ENCODE results near the gene IGFBP2. TPM values are rescaled to one million over a fixed set of nuclear protein-coding genes. Genes with fewer than 3 reads are reported as not detected.

IGFBP2 gene
- total RNA-seq, 1 donor from 2014 or later = 371 TPM

GRCh38 chr2:216693414-216694080 is 60.3 kb downstream of the IGFBP2 start:
- TF ChIP-seq EZH2phosphoT487 (IDR thresholded peaks at IDR 0.05) = no peak
- no peak for TF ChIP-seq EZH2 (IDR thresholded peaks at IDR 0.05)
- no peak for TF ChIP-seq CTCF (IDR thresholded peaks at IDR 0.05)
- H3K4me1 Mint-ChIP-seq = peaks cover 66% of the 10 kb centered on the region
- no peak overlapping the region for H3K27ac Mint-ChIP-seq
- Histone ChIP-seq H3F3A (ENCODE audit: low read depth) (peaks cover 62% of the 10 kb centered on the region), H3K4me1 (peaks cover 54% of the 10 kb centered on the region), H3K4me3 (peak overlapping the region; percentile 80), H2AFZ (replicated peaks) (no peak overlapping the region), H3K27me3 (no peaks in the 10 kb centered on the region), H3K4me2 (peak overlapping the region; percentile 96), H3K79me2 (ENCODE audit: low read depth) (peaks cover 49% of the 10 kb centered on the region), H3K9ac (peak overlapping the region; percentile 68), H4K20me1 (ENCODE audit: low read depth) (peaks cover 31% of the 10 kb centered on the region), H3K36me3 (no peaks in the 10 kb centered on the region), H3K9me3 (ENCODE audit: low read depth) (no peaks in the 10 kb centered on the region), H3K27ac (no peak overlapping the region)
- H3K36me3 Mint-ChIP-seq = no peaks in the 10 kb centered on the region
- DNase-seq (ENCODE audit: low spot score) = peak; percentile 39
- H3K27me3 Mint-ChIP-seq (ENCODE audit: insufficient read depth, low read depth) = peaks cover 13% of the 10 kb centered on the region
- peak overlapping the region; percentile 94 for H3K4me3 Mint-ChIP-seq
- H3K9me3 Mint-ChIP-seq = no peaks in the 10 kb centered on the region

- peaks cover 62% of the 10 kb centered on the region for H3F3A ChIP-seq (ENCODE audit: low read depth)
- DNase-seq (ENCODE audit: low spot score) = peak; percentile 84
- H3K36me3 Mint-ChIP-seq = no peaks in the 10 kb centered on the region
- H3K27ac ChIP-seq = peak overlapping the region; percentile 83
- peaks cover 46% of the 10 kb centered on the region for H3K79me2 ChIP-seq (ENCODE audit: low read depth)
- no peak overlapping the region for H2AFZ ChIP-seq (replicated peaks)
- H3K9me3 Mint-ChIP-seq = no peaks in the 10 kb centered on the region
- H3K4me3 Mint-ChIP-seq = peak overlapping the region; percentile 94
- H3K27me3 Mint-ChIP-seq (ENCODE audit: insufficient read depth, low read depth) = peaks cover 13% of the 10 kb centered on the region
- peak overlapping the region; percentile 80 for H3K4me3 ChIP-seq
- peaks cover 24% of the 10 kb centered on the region for H4K20me1 ChIP-seq (ENCODE audit: low read depth)
- no peaks in the 10 kb centered on the region for H3K9me3 ChIP-seq (ENCODE audit: low read depth)
- H3K4me1 ChIP-seq = peaks cover 50% of the 10 kb centered on the region
- peak overlapping the region; percentile 68 for H3K9ac ChIP-seq
- TF ChIP-seq EZH2 (IDR thresholded peaks at IDR 0.05) = no peak
- no peak for TF ChIP-seq CTCF (IDR thresholded peaks at IDR 0.05)
- no peak for TF ChIP-seq EZH2phosphoT487 (IDR thresholded peaks at IDR 0.05)
- peaks cover 60% of the 10 kb centered on the region for H3K4me1 Mint-ChIP-seq
- H3K4me2 ChIP-seq = peak overlapping the region; percentile 96
- no peaks in the 10 kb centered on the region for H3K27me3 ChIP-seq
- peak overlapping the region; percentile 46 for H3K27ac Mint-ChIP-seq
- H3K36me3 ChIP-seq = no peaks in the 10 kb centered on the region
Measured at GRCh38 chr2:216694082-216694825, 61.0 kb downstream of the IGFBP2 start.

GRCh38 chr2:216694826-216695217 is 61.6 kb downstream of the IGFBP2 start:
- Histone ChIP-seq H3K4me2 (peak overlapping the region; percentile 96), H3K4me3 (peak overlapping the region; percentile 80), H3K36me3 (no peaks in the 10 kb centered on the region), H3F3A (ENCODE audit: low read depth) (peaks cover 56% of the 10 kb centered on the region), H3K4me1 (peaks cover 47% of the 10 kb centered on the region), H4K20me1 (ENCODE audit: low read depth) (peaks cover 18% of the 10 kb centered on the region), H3K27me3 (no peaks in the 10 kb centered on the region), H3K27ac (peak overlapping the region; percentile 83), H3K9ac (peak overlapping the region; percentile 68), H2AFZ (replicated peaks) (no peak overlapping the region), H3K9me3 (ENCODE audit: low read depth) (no peaks in the 10 kb centered on the region), H3K79me2 (ENCODE audit: low read depth) (peaks cover 40% of the 10 kb centered on the region)
- Mint-ChIP-seq H3K9me3 (no peaks in the 10 kb centered on the region), H3K27me3 (ENCODE audit: insufficient read depth, low read depth) (peaks cover 13% of the 10 kb centered on the region), H3K4me1 (peaks cover 54% of the 10 kb centered on the region), H3K4me3 (peak overlapping the region; percentile 94), H3K27ac (peak overlapping the region; percentile 78), H3K36me3 (no peaks in the 10 kb centered on the region)
- DNase-seq (ENCODE audit: low spot score) = peak; percentile 43
- no peak for TF ChIP-seq EZH2phosphoT487 (IDR thresholded peaks at IDR 0.05)
- TF ChIP-seq CTCF (IDR thresholded peaks at IDR 0.05) = no peak
- TF ChIP-seq EZH2 (IDR thresholded peaks at IDR 0.05) = no peak
